ENCODE data around the gene PITPNB.
A peak's percentile ranks its signal among the peaks of the same experiment; 100 is the strongest.

Gene PITPNB

GRCh38 chr22:27892064-27892463 is 27.0 kb downstream of the PITPNB start:
- DNase-seq (ENCODE audit: low read depth): no peak
- no peak overlapping the region for H3K4me3 ChIP-seq (ENCODE audit: control insufficient read depth, low read depth, low read length)
- TF ChIP-seq CTCF (conservative IDR thresholded peaks at IDR 0.05; ENCODE audit: control insufficient read depth, insufficient read depth, low read depth, low read length): no peak

- no peak for TF ChIP-seq CTCF (conservative IDR thresholded peaks at IDR 0.05; ENCODE audit: control insufficient read depth, insufficient read depth, low read depth, low read length)
- no peak for DNase-seq (ENCODE audit: low read depth)
- no peak overlapping the region for H3K4me3 ChIP-seq (ENCODE audit: control insufficient read depth, low read depth, low read length)
These were observed 30.7 kb downstream of the PITPNB start for GRCh38 chr22:27888310-27888709.

GRCh38 chr22:27886843-27887151 is 32.3 kb downstream of the PITPNB start:
- no peak for TF ChIP-seq CTCF (conservative IDR thresholded peaks at IDR 0.05; ENCODE audit: control insufficient read depth, insufficient read depth, low read depth, low read length)
- no peak overlapping the region for H3K4me3 ChIP-seq (ENCODE audit: control insufficient read depth, low read depth, low read length)
- no peak for DNase-seq (ENCODE audit: low read depth)

GRCh38 chr22:27885977-27886842 is 32.8 kb downstream of the PITPNB start:
- peak; percentile 87 for TF ChIP-seq CTCF (conservative IDR thresholded peaks at IDR 0.05; ENCODE audit: control insufficient read depth, insufficient read depth, low read depth, low read length)
- no peak overlapping the region for H3K4me3 ChIP-seq (ENCODE audit: control insufficient read depth, low read depth, low read length)
- DNase-seq (ENCODE audit: low read depth): peak; percentile 81

GRCh38 chr22:27883656-27884350 is 35.3 kb downstream of the PITPNB start:
- TF ChIP-seq CTCF (conservative IDR thresholded peaks at IDR 0.05; ENCODE audit: control insufficient read depth, insufficient read depth, low read depth, low read length): no peak
- no peak for DNase-seq (ENCODE audit: low read depth)
- H3K4me3 ChIP-seq (ENCODE audit: control insufficient read depth, low read depth, low read length): no peak overlapping the region

- no peak for TF ChIP-seq CTCF (conservative IDR thresholded peaks at IDR 0.05; ENCODE audit: control insufficient read depth, insufficient read depth, low read depth, low read length)
- no peak for DNase-seq (ENCODE audit: low read depth)
- H3K4me3 ChIP-seq (ENCODE audit: control insufficient read depth, low read depth, low read length): no peak overlapping the region
These were observed 36.4 kb downstream of the PITPNB start for GRCh38 chr22:27882507-27883290.

Measured in fibroblast of mammary gland (primary cell).